Measurements from ENCODE around the gene PFKFB4.

The PFKFB4 gene

DNA sequence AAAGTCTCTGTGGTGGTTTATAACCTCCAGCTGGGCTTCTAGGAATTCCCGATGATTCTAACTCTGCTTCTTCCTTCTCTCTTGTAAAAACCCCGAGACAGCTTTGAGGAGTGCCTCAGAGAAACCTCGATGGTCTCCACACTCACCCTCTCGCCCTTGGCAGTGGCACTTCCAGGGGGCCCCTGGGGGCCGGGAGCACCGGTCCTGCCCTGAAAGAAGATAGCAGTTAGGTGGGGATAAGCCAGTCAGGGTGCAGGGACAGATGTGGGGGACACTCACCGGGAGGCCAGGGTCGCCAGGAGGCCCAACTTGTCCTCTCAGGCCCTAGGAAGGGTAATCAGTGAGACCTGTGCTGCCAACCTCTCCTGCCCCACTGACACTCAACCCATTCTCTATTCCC, 28.8 kb upstream of the PFKFB4 start:
- in situ Hi-C loops (cut with MboI; ENCODE audit: low sequenced_read_pairs), result no loop called here

DNA sequence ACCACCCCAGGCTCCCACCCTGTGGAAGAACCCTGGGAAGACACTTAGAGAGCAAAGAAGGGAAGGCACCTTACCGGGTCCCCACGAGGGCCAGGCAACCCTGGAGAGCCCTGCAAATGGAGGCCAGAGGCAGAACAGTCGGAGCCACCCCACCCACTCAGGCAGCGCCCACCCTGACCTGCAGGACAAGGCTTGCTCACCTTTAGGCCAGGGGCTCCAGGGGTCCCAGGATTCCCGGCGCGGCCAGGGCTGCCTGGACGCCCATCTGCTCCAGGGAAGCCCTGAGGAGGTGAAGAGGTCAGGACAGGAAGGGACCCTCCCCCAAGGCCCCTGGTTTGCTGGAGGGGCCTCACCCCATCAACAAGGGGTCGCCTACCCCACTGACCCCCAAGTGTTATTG, 28.2 kb upstream of the PFKFB4 start:
- in situ Hi-C loops (cut with MboI; ENCODE audit: low sequenced_read_pairs), result no loop called here

DNA sequence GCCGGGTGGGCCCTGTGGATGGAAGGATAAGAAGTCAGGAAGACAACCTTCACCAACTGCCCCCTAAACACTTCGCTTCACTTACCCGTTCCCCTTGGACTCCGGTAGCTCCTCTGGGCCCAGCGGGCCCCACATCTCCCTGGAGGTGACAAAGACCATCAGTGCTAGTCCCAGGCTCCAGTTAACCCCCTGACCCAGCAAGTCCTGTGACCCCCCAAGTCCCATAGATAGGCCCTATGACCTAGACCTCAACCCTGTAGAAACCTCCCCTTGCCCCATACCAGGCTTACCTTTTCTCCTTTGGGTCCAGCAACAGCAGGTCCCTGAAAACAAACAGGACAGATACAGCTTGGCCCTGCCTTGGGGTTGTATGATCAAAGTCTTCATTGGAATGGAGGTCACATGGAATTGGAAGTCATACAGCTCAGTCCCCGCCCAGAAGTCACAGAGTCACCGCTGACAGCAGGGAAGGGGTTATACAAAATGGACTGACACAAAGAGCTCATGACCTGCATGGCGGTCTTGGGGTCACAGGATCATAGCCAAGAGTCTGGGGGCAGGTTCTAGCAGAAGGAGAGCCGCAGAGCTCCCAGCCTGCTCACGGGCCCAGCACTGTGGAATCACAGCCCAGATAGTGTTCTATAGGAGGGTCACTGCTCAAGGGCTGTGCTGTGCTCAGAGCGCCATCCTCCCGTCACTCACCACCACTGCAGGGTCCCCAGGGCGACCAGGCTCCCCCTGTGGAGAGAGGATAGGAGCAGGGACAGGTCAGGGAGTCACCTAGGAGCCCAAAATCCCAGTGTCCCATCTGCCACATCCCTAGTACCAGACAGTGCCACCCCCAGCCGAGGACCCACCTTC, 25.2 kb upstream of the PFKFB4 start:
- in situ Hi-C loops (cut with MboI; ENCODE audit: low sequenced_read_pairs), result no loop called here

DNA sequence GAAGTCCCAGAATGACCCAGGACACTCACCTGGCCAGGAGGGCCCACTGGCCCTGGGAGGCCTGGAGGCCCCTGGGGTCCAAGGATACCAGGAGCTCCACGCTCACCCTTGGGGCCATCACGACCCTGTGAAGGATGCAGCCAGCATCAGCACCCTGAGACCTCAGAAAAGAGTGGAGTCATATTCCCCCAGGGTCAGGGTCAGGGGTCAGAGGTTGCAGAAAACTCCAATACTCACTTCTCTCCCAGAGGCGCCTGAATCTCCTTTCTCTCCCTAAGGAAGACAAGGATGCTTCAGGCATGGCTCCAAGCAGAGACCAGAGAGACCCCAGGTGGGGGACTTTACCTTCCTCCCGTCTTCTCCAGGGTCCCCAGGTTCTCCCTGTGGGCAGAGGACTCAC, 20.0 kb upstream of the PFKFB4 start:
- in situ Hi-C loops (cut with MboI; ENCODE audit: low sequenced_read_pairs), result no loop called here

DNA sequence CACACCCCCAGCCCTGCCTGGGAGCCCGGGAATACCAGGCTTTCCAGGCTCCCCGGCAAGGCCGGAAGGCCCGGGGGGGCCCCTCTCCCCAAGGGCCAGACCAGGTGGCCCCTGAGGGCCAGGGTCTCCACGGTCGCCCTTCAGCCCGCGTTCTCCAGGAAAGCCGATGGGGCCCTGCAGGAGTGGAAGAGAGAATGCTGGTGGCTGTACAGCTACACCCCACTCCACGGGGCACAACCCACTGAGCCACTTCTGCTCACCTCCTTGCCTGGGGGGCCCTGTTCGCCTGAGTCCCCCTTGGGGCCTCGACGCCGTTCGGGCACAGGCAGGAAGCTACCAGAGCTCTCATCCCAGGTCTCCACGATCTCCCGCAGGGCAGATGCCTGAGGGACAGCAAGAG, 18.8 kb upstream of the PFKFB4 start:
- in situ Hi-C loops (cut with MboI; ENCODE audit: low sequenced_read_pairs), result no loop called here

DNA sequence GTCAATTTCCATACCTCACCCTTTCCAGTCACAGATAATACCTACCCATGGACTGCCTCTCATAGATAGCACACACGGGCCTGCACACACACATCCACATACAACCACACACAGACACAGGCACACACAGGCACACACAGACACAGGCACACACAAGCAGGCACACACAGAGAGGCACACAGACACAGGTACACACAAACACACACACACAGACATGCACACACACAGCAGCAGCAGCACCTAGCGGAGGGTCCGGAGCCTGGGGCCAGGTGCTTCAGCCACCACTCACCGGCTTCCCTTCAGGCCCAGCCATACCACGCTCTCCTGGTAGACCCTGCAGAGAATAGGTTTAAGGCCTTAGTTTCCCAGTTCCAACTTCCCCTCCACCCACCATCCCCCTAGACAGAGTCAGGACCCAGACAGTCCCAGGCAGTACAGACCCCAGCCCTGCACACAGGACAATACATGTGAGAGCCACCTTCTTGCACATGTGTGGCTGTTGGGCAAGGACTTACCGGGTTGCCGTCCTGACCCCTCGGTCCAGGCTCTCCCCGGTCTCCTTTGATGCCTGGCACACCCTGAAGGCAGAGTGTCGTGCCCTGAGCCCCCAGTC, 17.5 kb upstream of the PFKFB4 start:
- in situ Hi-C loops (cut with MboI; ENCODE audit: low sequenced_read_pairs), result no loop called here

DNA sequence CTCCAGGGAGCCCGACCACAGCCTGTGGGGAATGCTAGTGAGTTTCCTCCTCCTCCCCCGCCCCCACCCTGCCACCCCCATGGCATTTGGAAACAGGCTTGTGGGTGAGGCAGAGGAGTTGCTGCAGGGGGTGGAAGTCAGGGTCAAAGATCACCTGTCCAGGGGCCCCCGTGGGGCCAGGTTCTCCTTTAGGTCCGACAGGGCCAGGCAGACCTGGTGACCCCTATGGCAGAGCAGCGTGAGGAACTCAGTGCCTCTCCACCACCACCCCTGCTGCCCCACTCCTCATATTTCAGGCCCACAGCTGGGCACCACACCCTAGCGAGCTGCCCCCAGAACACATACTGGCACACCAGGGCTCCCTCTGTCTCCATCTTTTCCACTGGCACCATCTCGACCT, 15.9 kb upstream of the PFKFB4 start:
- in situ Hi-C loops (cut with MboI; ENCODE audit: low sequenced_read_pairs), result no loop called here

DNA sequence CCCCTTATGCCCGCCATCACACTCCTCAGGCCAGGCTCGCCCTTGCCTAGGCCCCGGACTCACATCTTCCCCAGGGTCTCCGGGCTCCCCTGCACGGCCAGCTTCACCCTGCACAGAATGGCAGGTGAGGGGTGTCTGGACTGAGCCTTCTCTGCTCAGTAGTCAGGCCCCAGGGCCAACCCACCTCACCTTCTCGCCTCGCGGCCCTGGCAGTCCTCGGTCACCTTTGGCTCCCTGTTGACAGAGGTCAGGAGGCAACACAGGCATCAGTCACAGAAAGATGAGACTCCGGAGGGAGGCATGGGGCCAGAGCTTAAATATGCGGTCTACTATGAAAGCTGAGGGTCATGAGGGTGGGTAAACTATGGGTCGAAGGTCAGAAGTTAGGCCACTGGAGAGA, 15.3 kb upstream of the PFKFB4 start:
- in situ Hi-C loops (cut with MboI; ENCODE audit: low sequenced_read_pairs), result no loop called here

DNA sequence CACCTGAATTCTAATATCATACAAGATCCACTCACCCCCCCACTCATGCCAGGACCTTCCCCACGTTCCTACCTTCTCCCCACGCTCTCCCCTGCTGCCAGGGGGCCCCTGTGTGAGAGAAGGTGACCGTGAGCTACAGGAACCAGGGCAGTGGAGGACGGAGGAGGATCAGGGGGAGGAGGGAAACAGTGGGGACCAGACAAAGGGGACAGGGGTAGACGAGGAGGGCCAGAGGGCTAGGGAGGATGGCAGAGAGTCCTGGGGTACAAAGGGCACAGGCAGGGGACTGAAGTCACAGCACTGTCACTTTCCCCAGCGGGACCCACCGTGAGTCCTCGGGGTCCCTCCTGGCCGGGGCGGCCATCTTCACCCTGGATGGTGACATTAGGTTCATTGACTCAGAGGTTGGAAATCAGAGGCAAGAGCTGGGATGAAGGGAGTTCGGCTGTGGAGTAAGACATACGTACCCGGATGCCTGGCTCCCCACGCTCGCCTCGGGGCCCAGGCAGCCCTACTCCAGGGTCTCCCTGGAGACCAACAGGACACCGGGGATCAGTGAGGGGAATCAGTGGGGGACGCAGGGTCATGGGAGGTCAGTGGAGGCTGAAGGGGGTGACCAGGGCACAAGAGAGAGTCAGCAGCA, 13.3 kb upstream of the PFKFB4 start:
- in situ Hi-C loops (cut with MboI; ENCODE audit: low sequenced_read_pairs), result no loop called here

DNA sequence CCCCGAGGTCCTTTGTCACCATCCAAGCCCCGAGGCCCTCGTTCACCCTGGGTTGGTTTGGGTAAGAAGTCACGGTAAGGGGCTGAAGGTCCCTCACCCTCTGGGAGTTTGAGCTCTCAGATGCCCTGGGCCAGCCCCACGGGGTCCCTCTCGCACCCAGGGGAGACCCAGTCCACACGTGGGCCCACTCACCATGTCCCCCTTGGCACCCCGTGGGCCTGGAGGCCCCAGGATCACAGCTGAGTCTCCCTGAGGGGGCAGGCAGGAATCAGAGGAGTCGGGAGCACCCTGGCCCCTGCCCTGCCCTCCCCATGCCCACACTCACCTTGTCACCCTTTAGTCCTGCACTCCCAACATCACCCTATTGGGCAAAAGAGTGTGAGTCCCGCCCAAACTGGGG, 12.8 kb upstream of the PFKFB4 start:
- in situ Hi-C loops (cut with MboI; ENCODE audit: low sequenced_read_pairs), result no loop called here

DNA sequence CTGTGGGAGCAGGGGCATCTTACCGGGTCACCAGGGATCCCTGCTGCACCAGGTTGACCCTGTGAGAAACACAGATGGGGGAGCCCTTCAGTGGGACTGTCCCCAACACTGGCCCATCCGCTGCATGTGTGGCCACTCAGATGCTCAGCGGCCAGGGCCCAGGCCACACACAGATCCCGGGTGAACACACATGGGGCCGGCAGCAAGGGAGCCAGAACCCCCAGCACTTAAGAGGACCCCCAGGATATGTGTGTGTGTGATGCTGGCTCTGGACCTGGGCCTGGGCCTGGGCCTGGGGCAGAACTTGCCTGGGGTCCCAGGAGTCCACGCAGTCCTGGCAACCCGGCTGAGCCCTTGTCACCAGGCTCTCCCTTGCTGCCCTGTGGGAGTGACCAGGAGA, 11.9 kb upstream of the PFKFB4 start:
- in situ Hi-C loops (cut with MboI; ENCODE audit: low sequenced_read_pairs), result no loop called here

DNA sequence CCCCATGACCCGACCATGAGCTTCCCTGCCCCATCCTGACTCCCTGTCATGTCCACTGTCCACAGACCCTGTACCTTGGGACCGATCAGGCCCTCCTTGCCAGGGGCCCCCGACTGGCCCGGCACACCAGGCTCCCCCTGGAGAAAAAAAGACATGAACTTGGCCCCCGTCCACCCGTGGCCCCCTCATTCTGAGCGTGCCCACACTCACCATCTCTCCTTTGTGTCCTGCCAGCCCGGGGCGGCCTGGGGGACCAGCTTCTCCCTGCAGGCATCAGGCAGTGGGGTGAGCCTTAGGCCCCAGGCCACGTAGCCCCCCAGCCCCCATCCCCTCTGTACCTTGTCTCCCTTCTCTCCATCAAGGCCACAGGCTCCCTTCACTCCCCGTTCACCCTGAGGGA, 10.9 kb upstream of the PFKFB4 start:
- in situ Hi-C loops (cut with MboI; ENCODE audit: low sequenced_read_pairs), result no loop called here

DNA sequence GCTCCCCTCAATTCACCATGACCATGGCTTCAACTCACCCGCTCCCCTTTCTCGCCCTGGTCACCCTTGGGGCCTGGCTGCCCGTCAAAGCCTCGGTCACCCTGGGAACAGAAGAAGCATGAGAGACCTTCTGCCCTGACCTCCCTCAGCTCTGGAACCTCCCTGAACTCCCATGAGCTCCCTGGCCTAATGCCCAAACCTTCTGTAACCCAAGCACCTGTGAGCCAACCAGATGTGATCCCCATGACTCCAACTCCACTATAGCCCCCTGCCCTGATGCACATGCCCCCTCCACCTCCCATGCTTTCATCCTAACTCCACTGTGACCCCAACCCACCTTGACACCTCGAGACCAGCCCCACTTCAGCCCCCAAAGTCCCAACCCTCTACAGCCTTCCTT, 10.5 kb upstream of the PFKFB4 start:
- in situ Hi-C loops (cut with MboI; ENCODE audit: low sequenced_read_pairs), result no loop called here

DNA sequence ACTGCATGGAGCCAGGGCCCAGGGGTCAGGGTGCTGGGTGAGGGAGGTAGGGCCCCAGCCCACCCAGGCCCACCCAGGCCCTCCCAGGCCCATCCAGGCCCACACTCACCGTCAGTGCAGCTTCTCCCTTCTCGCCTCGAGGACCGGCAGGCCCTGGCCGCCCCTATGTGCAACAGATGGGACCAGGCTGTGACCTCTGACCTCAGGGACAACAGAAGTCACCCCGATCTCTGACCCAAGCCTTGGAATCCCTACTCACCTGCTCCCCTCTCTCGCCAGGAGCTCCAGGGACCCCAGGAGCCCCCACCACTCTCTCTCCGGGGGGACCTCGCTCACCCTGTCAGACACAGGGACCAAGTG, 9.8 kb upstream of the PFKFB4 start:
- in situ Hi-C loops (cut with MboI; ENCODE audit: low sequenced_read_pairs), result no loop called here

DNA sequence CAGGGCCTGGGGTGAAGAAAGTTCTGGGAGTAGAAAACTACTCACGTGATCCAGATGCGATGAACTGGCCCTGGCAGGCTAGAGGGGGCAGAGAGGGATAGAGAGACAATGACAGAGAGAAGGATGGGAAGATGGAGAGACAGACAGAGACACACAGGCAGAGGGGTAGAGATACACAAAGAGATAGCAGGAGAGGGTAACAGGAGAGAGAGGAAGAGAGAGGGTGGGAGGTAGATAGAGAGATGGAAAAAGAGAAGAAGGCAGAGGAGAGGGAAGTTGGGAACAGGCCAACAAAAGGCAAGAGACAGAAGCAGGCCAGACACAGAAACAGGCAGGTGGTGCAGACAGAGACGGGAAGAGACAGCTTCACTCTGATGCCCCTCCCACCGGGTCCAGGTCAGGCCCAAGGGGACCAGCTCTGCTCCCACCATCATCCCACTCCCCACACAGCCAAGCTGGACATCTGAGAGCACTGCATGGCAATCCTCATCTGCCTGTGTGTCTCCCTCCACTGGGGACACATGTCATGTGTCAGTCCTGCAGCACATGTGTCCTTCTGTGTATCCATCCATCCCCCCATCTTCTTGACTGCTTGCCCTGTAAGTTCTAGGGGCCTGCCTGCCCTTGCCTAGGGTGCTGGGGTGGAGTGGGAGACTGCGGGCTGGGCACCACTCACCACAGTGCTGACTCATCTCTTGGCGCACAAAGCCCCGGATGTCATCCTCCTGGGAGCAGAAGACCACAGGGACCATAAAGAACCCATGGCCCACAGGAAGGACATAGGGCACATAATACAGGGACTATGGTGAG, 9.2 kb upstream of the PFKFB4 start:
- in situ Hi-C loops (cut with MboI; ENCODE audit: low sequenced_read_pairs), result no loop called here

DNA sequence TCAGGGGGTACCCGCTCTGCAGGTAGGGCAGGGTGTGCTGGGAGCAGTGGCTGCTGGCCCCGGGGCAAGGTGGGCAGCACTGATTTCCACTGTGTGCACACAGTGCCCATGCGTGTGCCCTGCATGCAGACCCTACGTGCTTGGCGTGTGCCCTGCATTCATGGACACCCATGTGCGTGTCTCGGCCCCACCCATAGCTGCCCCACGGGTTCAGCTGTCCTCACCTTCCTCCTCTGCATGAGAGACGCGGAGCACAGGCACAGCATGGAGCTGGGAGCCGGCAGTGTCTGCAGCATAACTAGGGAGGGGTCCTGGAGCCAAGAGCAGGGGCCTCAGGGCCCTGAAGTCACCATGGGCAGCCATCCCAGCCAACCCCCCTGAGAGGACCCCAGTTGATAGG, 8.6 kb upstream of the PFKFB4 start:
- in situ Hi-C loops (cut with MboI; ENCODE audit: low sequenced_read_pairs), result no loop called here

DNA sequence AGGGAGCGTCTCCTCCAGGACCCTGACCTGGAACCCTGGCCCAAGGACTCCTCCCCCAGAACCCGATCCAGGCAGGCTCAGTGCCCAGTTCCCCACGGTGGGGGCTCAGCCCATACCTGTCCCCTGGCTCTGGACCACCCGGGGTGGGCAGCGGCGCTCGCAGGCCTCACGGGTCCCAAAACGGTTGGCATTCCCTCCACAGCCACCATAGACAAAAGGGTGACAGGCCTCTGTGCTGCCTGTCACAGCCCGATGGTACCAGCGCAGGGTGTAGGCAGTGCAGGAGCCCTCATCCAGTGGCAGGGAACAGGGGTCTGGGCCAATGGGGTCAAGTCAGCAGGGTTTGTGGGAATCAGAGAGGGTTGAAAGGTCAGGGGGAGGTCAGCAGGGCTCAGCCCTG, 8.1 kb upstream of the PFKFB4 start:
- in situ Hi-C loops (cut with MboI; ENCODE audit: low sequenced_read_pairs), result no loop called here

DNA sequence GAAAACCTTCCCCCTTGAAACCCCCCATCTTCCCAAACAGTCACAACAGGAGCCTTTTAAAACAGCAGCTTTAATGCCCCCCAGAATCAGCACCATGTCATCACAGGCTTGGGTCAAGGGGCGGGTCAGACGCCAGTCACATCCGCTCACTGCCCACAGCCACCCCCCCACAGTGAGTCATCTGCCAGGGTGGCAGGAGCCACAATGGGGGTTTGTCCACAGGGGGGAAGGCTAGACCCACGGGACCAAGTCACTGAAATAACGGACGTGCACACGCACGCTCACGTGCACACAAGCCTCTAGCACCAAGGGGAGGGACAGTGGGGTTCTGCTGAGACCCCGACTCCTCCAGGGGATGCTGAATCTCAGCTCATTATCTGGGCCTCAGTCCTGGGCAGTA, 7.4 kb upstream of the PFKFB4 start:
- in situ Hi-C loops (cut with MboI; ENCODE audit: low sequenced_read_pairs), result no loop called here

DNA sequence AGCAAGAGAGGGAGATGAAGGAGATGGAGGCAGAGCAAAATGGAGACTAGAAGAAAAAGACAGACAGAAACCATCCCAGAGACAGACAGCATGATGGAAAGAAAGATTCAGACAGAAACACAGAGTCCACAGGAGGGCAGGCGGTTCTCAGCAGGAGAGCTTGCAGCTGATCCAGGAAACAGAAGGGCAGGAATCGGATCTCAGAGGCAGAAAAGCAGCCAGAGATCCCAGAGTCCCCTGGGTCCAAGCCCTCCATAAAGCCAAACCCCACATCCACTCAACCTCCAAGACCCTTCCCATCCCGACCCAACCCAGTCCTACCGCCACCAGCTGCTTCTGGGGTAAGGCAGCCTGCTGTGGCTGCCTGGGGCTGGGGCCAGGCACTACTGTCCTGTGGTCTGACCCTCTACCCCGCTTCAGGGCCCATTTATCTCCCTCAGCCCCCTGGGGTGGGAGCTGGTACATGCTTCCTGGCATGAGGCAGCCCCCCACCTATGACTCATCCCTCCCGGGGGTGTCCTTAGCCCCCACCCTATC, 6.8 kb upstream of the PFKFB4 start, which contains the start of gene UCN2:
Gene UCN2 (minus strand): TSS at position 400 of the 537 bp plus-strand sequence. CDS start 657 bp downstream, outside the sequence.
- in situ Hi-C loops (cut with MboI; ENCODE audit: low sequenced_read_pairs), result no loop called here

DNA sequence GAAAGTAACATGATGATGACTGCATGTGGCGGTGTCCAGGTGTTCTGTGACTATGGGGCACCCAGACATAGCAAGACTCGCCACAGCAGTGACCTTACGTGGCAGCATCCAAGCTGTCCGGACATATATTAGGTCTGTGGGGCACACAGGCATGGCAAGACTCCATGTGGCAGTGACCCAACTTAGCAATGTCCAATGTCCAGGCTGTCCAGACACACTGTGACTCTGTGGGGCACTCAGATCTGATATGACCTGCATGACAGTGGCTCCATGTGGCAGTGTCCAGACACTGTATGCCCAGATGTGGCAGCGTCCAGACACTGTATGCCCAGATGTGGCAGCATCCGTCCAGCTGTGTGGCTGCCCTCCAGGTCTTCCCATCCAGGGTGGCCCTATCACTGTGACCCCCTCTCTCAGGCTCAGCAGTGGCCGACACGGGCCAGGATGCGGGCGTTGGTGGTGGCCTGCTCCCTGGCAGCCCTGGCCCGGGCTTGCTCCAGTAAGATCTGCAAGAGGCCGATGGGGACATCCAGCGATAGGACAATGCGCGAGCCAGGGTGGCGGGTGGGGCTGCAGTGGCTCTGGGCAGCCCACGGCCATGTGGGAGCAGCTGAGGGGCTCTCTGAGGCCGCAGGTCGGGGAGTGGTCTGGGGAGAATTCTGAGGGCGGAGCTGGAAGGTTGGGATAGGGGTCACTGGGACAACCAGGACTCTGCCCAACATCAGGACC, 5.9 kb upstream of the PFKFB4 start:
- in situ Hi-C loops (cut with MboI; ENCODE audit: low sequenced_read_pairs), result no loop called here
